HL-60 (cell line): ENCODE measurements around the gene DPYSL5.
A peak's percentile ranks its signal among the peaks of the same experiment; 100 is the strongest.

Source experiments
- DNase-seq, 2 experiments: peaks; one replicate each; pipeline ENCODE4 v3.0.0-alpha.2; 2010 to 2020; ENCODE audit warnings: low read depth in 1 of 2, low spot score in 1 of 2
- H3K27ac ChIP-seq: fragments of 250-450 bp; sonication (Bioruptor Pico); replicated peaks from 2 replicates; pipeline ENCODE4 v1.5.1; 2020; ENCODE audit warnings: mild to moderate bottlenecking, moderate library complexity
- H3K27me3 ChIP-seq: fragments of 250-450 bp; sonication (Bioruptor Pico); 2 replicates; pipeline ENCODE4 v1.5.1; 2021; ENCODE audit warnings: mild to moderate bottlenecking, moderate library complexity; ENCODE audit not compliant: insufficient read depth, poor library complexity, severe bottlenecking
- H3K4me3 ChIP-seq: replicated peaks from 2 replicates; pipeline ENCODE4 v1.5.1; 2011; ENCODE audit warnings: mild to moderate bottlenecking, control low read depth, low read length; ENCODE audit not compliant: insufficient read depth
- CTCF ChIP-seq: IDR thresholded peaks from one replicate; pipeline ENCODE4 v1.5.1; 2011; ENCODE audit warnings: low read length, control low read depth, inconsistent platforms; ENCODE audit not compliant: insufficient read depth
- GABPA ChIP-seq: IDR thresholded peaks from 2 replicates; pipeline ENCODE4 v1.6.1; 2012; ENCODE audit warnings: low read depth
- POLR2AphosphoS5 ChIP-seq: IDR thresholded peaks from 2 replicates; pipeline ENCODE4 v1.6.1; 2012; ENCODE audit warnings: low read depth
- REST ChIP-seq: IDR thresholded peaks from 2 replicates; pipeline ENCODE4 v1.6.1; 2012; ENCODE audit warnings: low read depth; ENCODE audit not compliant: insufficient replicate concordance
- SPI1 ChIP-seq: IDR thresholded peaks from 2 replicates; pipeline ENCODE4 v1.6.1; 2012; ENCODE audit warnings: low read depth, mild to moderate bottlenecking, borderline replicate concordance
- long read RNA-seq: library from polyadenylated mRNA; unstranded; transcript quantifications from one replicate; pipeline ENCODE4 v2.0.0, GENCODE V29; 2020

DPYSL5 gene
- long read RNA-seq: 0 reads

- H3K27ac ChIP-seq: no peak within 1 kb of the TSS
- peaks cover 60% of the 10 kb centered on the region for H3K27me3 ChIP-seq
- DNase-seq: no peak
- TF ChIP-seq GABPA (no peak), CTCF (no peak), POLR2AphosphoS5 (no peak), SPI1 (no peak), REST (no peak)
- peak within 1 kb of the TSS; percentile 39 for H3K4me3 ChIP-seq
These were observed at the start of gene DPYSL5 for GRCh38 chr2:26847655-26848335. Gene DPYSL5 (plus strand): TSS chr2:26848132. CDS start chr2:26898500, 50,368 bp downstream.

- TF ChIP-seq SPI1 (no peak), REST (no peak), GABPA (no peak), CTCF (no peak), POLR2AphosphoS5 (no peak)
- H3K27ac ChIP-seq: no peak overlapping the region
- H3K4me3 ChIP-seq: no peak overlapping the region
- no peaks in the 10 kb centered on the region for H3K27me3 ChIP-seq
- DNase-seq: no peak
These were observed 46.6 kb upstream of the DPYSL5 start for GRCh38 chr2:26801328-26801727.

GRCh38 chr2:26801796-26802195, 46.1 kb upstream of the DPYSL5 start:
- TF ChIP-seq GABPA: no peak
- TF ChIP-seq CTCF: no peak
- TF ChIP-seq REST: no peak
- TF ChIP-seq POLR2AphosphoS5: no peak
- TF ChIP-seq SPI1: no peak
- Histone ChIP-seq H3K27ac (no peak overlapping the region), H3K27me3 (no peaks in the 10 kb centered on the region), H3K4me3 (no peak overlapping the region)
- no peak for DNase-seq
